Spleen (tissue), 7 donors: ENCODE data around the gene ESR2.

Source experiments
- POLR2AphosphoS5 ChIP-seq, 3 donors: sonication (generic); formaldehyde crosslinking; IDR thresholded peaks; one replicate each; pipeline ENCODE4 v1.5.1; 2017; ENCODE audit warnings: antibody characterized with exemption in 3 of 3
- TF ChIP-seq, protein P1 (sequence below), 11 experiments: fragments of 200-600 bp in 7 of 11; fragments of 450-650 bp in 4 of 11; sonication (generic) in 4 of 11; IDR thresholded peaks in 8 of 11; conservative IDR thresholded peaks in 3 of 11; 1 replicate in 7 of 11; 2 replicates in 4 of 11; pipeline versions ENCODE4 v1.4.0 to v1.8.0; 2016 to 2021; ENCODE audit warnings: antibody characterized with exemption in 11 of 11, inconsistent platforms in 4 of 11, mild to moderate bottlenecking in 1 of 11
- donor health status: DM: no; HTN: no; CAD: no; lungs with moderate emphysema.
- donor health status: DM: no; HTN: no; CAD: no.
- donor health status: DM: no; HTN: no; CAD: no.

- TF ChIP-seq, protein P1, sequence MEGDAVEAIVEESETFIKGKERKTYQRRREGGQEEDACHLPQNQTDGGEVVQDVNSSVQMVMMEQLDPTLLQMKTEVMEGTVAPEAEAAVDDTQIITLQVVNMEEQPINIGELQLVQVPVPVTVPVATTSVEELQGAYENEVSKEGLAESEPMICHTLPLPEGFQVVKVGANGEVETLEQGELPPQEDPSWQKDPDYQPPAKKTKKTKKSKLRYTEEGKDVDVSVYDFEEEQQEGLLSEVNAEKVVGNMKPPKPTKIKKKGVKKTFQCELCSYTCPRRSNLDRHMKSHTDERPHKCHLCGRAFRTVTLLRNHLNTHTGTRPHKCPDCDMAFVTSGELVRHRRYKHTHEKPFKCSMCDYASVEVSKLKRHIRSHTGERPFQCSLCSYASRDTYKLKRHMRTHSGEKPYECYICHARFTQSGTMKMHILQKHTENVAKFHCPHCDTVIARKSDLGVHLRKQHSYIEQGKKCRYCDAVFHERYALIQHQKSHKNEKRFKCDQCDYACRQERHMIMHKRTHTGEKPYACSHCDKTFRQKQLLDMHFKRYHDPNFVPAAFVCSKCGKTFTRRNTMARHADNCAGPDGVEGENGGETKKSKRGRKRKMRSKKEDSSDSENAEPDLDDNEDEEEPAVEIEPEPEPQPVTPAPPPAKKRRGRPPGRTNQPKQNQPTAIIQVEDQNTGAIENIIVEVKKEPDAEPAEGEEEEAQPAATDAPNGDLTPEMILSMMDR (IDR thresholded peaks at IDR 0.05 in 8 of 11, conservative IDR thresholded peaks at IDR 0.05 in 3 of 11), result no peak
- no peak for TF ChIP-seq POLR2AphosphoS5 (IDR thresholded peaks at IDR 0.05)
Measured at GRCh38 chr14:64265222-64265621, 28.9 kb downstream of the ESR2 start.
